Neural progenitor cell (in vitro differentiated cells): Measurements from ENCODE around the gene PRMT7. TPM values are rescaled to one million over a fixed set of nuclear protein-coding genes. Genes with fewer than 3 reads are reported as not detected.

Source experiments
- DNase-seq: peaks from one replicate; pipeline ENCODE4 v3.0.0-alpha.2; 2016; ENCODE audit warnings: low spot score
- H2AFZ ChIP-seq: fragments of 200-600 bp; sonication (generic); replicated peaks from 2 replicates; pipeline ENCODE4 v1.6.1; 2016; ENCODE audit warnings: antibody characterized with exemption
- H3F3A ChIP-seq: fragments of 200-600 bp; sonication (generic); 2 replicates; pipeline ENCODE4 v1.6.1; 2016; ENCODE audit warnings: antibody characterized with exemption, low read depth
- H3K27ac ChIP-seq: fragments of 200-600 bp; sonication (generic); 2 replicates; pipeline ENCODE4 v1.5.1; 2016; ENCODE audit warnings: mild to moderate bottlenecking
- H3K27me3 ChIP-seq: fragments of 200-600 bp; sonication (generic); 2 replicates; pipeline ENCODE4 v1.6.1; 2016; ENCODE audit warnings: mild to moderate bottlenecking, moderate library complexity
- H3K36me3 ChIP-seq: fragments of 200-600 bp; sonication (generic); 2 replicates; pipeline ENCODE4 v1.5.1; 2016
- H3K4me1 ChIP-seq: fragments of 200-600 bp; sonication (generic); 2 replicates; pipeline ENCODE4 v1.6.1; 2016; ENCODE audit warnings: mixed run types
- H3K4me2 ChIP-seq: fragments of 200-600 bp; sonication (generic); 2 replicates; pipeline ENCODE4 v1.6.1; 2016
- H3K4me3 ChIP-seq: fragments of 200-600 bp; sonication (generic); 2 replicates; pipeline ENCODE4 v1.5.1; 2016
- H3K79me2 ChIP-seq: fragments of 200-600 bp; sonication (generic); 2 replicates; pipeline ENCODE4 v1.6.1; 2016; ENCODE audit warnings: low read depth
- H3K9ac ChIP-seq: fragments of 200-600 bp; sonication (generic); 2 replicates; pipeline ENCODE4 v1.6.1; 2016
- H3K9me3 ChIP-seq: fragments of 200-600 bp; sonication (generic); 2 replicates; pipeline ENCODE4 v1.5.1; 2016; ENCODE audit warnings: low read depth
- H4K20me1 ChIP-seq: fragments of 200-600 bp; sonication (generic); 2 replicates; pipeline ENCODE4 v1.6.1; 2016; ENCODE audit warnings: low read depth
- H3K27ac Mint-ChIP-seq: 3 replicates; pipeline ENCODE4 v1.8.0; 2021; ENCODE audit warnings: mixed read lengths
- H3K27me3 Mint-ChIP-seq: 2 replicates; pipeline ENCODE4 v1.8.0; 2022; ENCODE audit warnings: low read depth, mild to moderate bottlenecking, inconsistent platforms, moderate library complexity, mixed read lengths; ENCODE audit not compliant: insufficient read depth
- H3K36me3 Mint-ChIP-seq: 3 replicates; pipeline ENCODE4 v1.8.0; 2021; ENCODE audit warnings: mixed read lengths
- H3K4me1 Mint-ChIP-seq: 3 replicates; pipeline ENCODE4 v1.8.0; 2021; ENCODE audit warnings: mixed read lengths
- H3K4me3 Mint-ChIP-seq: 3 replicates; pipeline ENCODE4 v1.8.0; 2021; ENCODE audit warnings: mild to moderate bottlenecking, moderate library complexity, mixed read lengths
- H3K9me3 Mint-ChIP-seq: 3 replicates; pipeline ENCODE4 v1.8.0; 2020; ENCODE audit warnings: mixed read lengths
- EZH2 ChIP-seq: fragments of 200-600 bp; sonication (generic); IDR thresholded peaks from 2 replicates; pipeline ENCODE4 v1.6.1; 2017; ENCODE audit warnings: antibody characterized with exemption, mild to moderate bottlenecking, moderate library complexity
- EZH2phosphoT487 ChIP-seq: fragments of 200-600 bp; sonication (generic); IDR thresholded peaks from 2 replicates; pipeline ENCODE4 v1.6.1; 2017; ENCODE audit warnings: antibody characterized with exemption
- total RNA-seq: library from RNA; depleted of rRNA; stranded (reverse); fragments of >200 nt; gene quantifications from 2 replicates; pipeline ENCODE4 v1.2.3, GENCODE V29; 2015; ENCODE audit warnings: low replicate concordance
- TF ChIP-seq, protein P1 (sequence below): fragments of 200-600 bp; sonication (generic); IDR thresholded peaks from 2 replicates; pipeline ENCODE4 v1.5.1; 2017; ENCODE audit warnings: antibody characterized with exemption, mild to moderate bottlenecking

Gene PRMT7
- total RNA-seq, 1 donor from 2014 or later: 70.2 TPM

DNA sequence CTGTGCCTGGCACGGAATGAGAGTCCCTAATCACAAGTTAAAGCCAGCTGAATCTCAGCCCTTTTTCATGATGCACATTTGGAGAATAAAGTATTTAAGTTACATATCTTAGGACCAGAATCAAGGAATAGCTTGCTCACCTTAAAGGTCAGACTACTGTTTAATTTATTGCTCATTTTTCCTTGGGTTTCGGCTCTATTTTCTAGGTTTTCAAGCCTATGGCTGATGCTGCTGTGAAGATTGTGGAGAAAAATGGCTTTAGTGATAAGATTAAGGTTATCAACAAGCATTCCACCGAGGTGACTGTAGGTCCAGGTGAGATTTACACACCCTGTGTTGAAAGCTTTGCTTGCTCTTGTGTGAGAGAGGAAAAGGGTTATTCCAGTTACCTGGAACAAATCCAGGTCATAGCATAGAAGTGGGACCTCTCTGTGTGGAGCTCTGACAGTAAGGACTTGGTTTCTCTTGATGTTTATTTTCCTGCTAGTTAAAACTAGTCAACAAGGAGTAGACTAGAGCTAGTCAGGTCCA is 18.1 kb downstream of the PRMT7 start:
- H3K9me3 ChIP-seq: no peaks in the 10 kb centered on the region
- no peak overlapping the region for H3K9ac ChIP-seq
- Mint-ChIP-seq H3K27ac (no peak overlapping the region), H3K4me3 (no peak overlapping the region), H3K4me1 (peaks cover 15% of the 10 kb centered on the region), H3K36me3 (peaks cover under 1% of the 10 kb centered on the region), H3K9me3 (no peaks in the 10 kb centered on the region), H3K27me3 (peaks cover 2% of the 10 kb centered on the region)
- H3K79me2 ChIP-seq: no peaks in the 10 kb centered on the region
- no peak overlapping the region for H3K4me2 ChIP-seq
- no peaks in the 10 kb centered on the region for H3K27me3 ChIP-seq
- TF ChIP-seq EZH2 (no peak), EZH2phosphoT487 (no peak)
- TF ChIP-seq, protein P1, sequence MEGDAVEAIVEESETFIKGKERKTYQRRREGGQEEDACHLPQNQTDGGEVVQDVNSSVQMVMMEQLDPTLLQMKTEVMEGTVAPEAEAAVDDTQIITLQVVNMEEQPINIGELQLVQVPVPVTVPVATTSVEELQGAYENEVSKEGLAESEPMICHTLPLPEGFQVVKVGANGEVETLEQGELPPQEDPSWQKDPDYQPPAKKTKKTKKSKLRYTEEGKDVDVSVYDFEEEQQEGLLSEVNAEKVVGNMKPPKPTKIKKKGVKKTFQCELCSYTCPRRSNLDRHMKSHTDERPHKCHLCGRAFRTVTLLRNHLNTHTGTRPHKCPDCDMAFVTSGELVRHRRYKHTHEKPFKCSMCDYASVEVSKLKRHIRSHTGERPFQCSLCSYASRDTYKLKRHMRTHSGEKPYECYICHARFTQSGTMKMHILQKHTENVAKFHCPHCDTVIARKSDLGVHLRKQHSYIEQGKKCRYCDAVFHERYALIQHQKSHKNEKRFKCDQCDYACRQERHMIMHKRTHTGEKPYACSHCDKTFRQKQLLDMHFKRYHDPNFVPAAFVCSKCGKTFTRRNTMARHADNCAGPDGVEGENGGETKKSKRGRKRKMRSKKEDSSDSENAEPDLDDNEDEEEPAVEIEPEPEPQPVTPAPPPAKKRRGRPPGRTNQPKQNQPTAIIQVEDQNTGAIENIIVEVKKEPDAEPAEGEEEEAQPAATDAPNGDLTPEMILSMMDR: no peak
- peaks cover 3% of the 10 kb centered on the region for H4K20me1 ChIP-seq
- H3K36me3 ChIP-seq: no peaks in the 10 kb centered on the region
- no peaks in the 10 kb centered on the region for H3K4me1 ChIP-seq
- H3K27ac ChIP-seq: no peak overlapping the region
- H3K4me3 ChIP-seq: no peak overlapping the region
- H3F3A ChIP-seq: peaks cover 22% of the 10 kb centered on the region
- no peak for DNase-seq
- H2AFZ ChIP-seq: no peak overlapping the region

DNA sequence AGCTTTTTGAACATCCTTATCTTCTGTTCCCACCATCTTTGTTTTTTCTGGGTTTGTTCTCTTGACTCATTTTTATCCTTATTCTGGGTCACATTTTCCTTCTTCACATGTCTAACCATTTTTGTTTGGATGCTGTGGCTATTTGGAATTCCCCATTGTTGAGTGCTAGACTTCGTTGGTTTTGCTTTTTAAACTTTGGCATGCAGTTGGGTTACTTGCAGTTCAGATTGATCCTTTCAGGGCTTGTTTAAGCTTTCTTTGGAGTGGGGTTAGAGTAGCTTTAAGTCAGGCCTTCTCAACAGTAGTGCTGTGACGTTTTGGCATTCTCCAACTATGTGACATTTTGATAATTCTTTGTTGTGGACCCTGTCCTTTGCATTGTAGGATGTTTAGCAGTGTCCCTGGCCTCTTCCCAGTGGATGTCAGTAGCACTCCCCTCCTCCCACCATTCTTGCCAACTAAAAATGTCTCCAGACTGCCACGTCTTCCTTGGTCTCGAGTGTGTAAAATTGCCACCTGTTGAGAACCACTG is 21.1 kb downstream of the PRMT7 start:
- no peaks in the 10 kb centered on the region for H3K36me3 ChIP-seq
- H3K79me2 ChIP-seq: no peaks in the 10 kb centered on the region
- DNase-seq: no peak
- H3K27me3 Mint-ChIP-seq: no peaks in the 10 kb centered on the region
- no peaks in the 10 kb centered on the region for H3K9me3 ChIP-seq
- no peak overlapping the region for H3K27ac ChIP-seq
- peaks cover 22% of the 10 kb centered on the region for H3F3A ChIP-seq
- H3K4me1 Mint-ChIP-seq: peaks cover 15% of the 10 kb centered on the region
- H3K4me1 ChIP-seq: no peaks in the 10 kb centered on the region
- no peaks in the 10 kb centered on the region for H3K27me3 ChIP-seq
- no peaks in the 10 kb centered on the region for H3K9me3 Mint-ChIP-seq
- TF ChIP-seq, protein P1: no peak
- TF ChIP-seq EZH2phosphoT487 (no peak), EZH2 (no peak)
- peaks cover 2% of the 10 kb centered on the region for H3K36me3 Mint-ChIP-seq
- H4K20me1 ChIP-seq: peaks cover 7% of the 10 kb centered on the region
- H3K4me3 ChIP-seq: no peak overlapping the region
- H3K4me3 Mint-ChIP-seq: no peak overlapping the region
- no peak overlapping the region for H3K4me2 ChIP-seq
- no peak overlapping the region for H2AFZ ChIP-seq
- no peak overlapping the region for H3K9ac ChIP-seq
- no peak overlapping the region for H3K27ac Mint-ChIP-seq

DNA sequence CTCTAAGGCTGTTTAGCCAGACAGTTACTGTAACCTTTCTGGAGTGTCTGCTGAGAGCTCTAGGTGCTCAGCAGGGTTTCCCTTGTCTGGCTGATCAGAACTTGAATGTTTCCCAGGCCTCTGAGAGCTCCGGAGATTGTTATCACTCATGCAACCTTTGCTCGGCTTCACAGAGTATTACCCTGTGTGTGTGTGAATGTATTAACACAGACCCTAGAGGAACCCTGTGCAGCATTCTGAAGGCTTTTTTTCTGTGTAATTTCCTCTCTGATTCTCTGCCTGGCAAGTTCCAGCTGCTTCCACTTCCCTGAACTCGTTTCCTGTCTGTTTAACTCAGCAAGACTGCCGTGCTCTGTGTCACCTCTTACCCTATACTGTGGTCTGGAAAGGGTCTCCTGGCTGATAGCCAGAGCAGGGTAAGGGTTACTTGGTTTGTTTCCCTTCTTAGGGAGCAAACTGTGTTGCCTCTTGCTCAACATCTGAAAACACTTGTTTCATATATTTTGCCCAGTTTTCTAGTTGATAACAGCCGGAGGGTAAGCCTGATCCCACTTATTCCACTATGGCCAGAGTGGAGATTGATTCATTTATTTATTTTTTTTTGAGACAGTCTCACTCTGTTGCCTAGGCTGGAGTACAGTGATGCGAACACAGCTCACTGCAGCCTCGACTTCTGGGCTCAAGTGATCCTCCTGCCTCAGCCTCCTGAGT is 21.7 kb downstream of the PRMT7 start:
- Histone ChIP-seq H3K4me1 (no peaks in the 10 kb centered on the region), H2AFZ (no peak overlapping the region), H3F3A (peaks cover 18% of the 10 kb centered on the region), H3K9me3 (no peaks in the 10 kb centered on the region), H3K79me2 (no peaks in the 10 kb centered on the region), H3K27ac (no peak overlapping the region), H3K4me2 (no peak overlapping the region), H4K20me1 (peaks cover 7% of the 10 kb centered on the region), H3K36me3 (no peaks in the 10 kb centered on the region), H3K4me3 (no peak overlapping the region), H3K9ac (no peak overlapping the region), H3K27me3 (no peaks in the 10 kb centered on the region)
- DNase-seq: no peak
- Mint-ChIP-seq H3K4me3 (no peak overlapping the region), H3K9me3 (no peaks in the 10 kb centered on the region), H3K4me1 (peaks cover 10% of the 10 kb centered on the region), H3K27me3 (no peaks in the 10 kb centered on the region), H3K36me3 (peaks cover 6% of the 10 kb centered on the region), H3K27ac (no peak overlapping the region)
- no peak for TF ChIP-seq EZH2phosphoT487
- TF ChIP-seq EZH2: no peak
- TF ChIP-seq, protein P1: no peak
